22Rv1 (cell line): ENCODE results near the gene DDR2.

Experiments used
- H3K27ac ChIP-seq: fragments of 450-650 bp; 2 replicates; pipeline ENCODE4 v1.5.1; 2017
- CTCF ChIP-seq: fragments of 450-650 bp; IDR thresholded peaks from 2 replicates; pipeline ENCODE4 v1.5.1; 2017; ENCODE audit warnings: mild to moderate bottlenecking
- ZFX ChIP-seq: fragments of 450-650 bp; IDR thresholded peaks from 2 replicates; pipeline ENCODE4 v1.6.1; 2017; ENCODE audit warnings: antibody characterized with exemption, borderline replicate concordance

DDR2 gene

GRCh38 chr1:162709132-162709860, 77.0 kb downstream of the DDR2 start:
- no peak for TF ChIP-seq ZFX
- no peak for TF ChIP-seq CTCF
- no peak overlapping the region for H3K27ac ChIP-seq

GRCh38 chr1:162709870-162710269, 77.6 kb downstream of the DDR2 start:
- TF ChIP-seq CTCF (no peak), ZFX (no peak)
- no peak overlapping the region for H3K27ac ChIP-seq

- TF ChIP-seq CTCF (no peak), ZFX (no peak)
- H3K27ac ChIP-seq, result no peak overlapping the region
These were observed 78.1 kb downstream of the DDR2 start for GRCh38 chr1:162710345-162710744.

- TF ChIP-seq ZFX (no peak), CTCF (no peak)
- no peak overlapping the region for H3K27ac ChIP-seq
These were observed 78.7 kb downstream of the DDR2 start for GRCh38 chr1:162710780-162711465.

GRCh38 chr1:162712317-162713029, 80.2 kb downstream of the DDR2 start:
- H3K27ac ChIP-seq, result no peak overlapping the region
- TF ChIP-seq ZFX (no peak), CTCF (no peak)

- H3K27ac ChIP-seq, result no peak overlapping the region
- TF ChIP-seq ZFX (no peak), CTCF (no peak)
These were observed 83.9 kb downstream of the DDR2 start for GRCh38 chr1:162716123-162716522.
